ENCODE results near the gene SPDEF. TPM values are rescaled to one million over a fixed set of nuclear protein-coding genes. Genes with fewer than 3 reads are reported as not detected.

The SPDEF gene
- total and polyA plus RNA-seq, 2 experiments from 2014 or later: 0.69 TPM; not detected in 1

- Mint-ChIP-seq H3K9me3 (no peaks in the 10 kb centered on the region; the same call in 2 of the 3 replicates), H3K4me1 (peaks cover 20% of the 10 kb centered on the region), H3K36me3 (ENCODE audit: low read depth) (peaks cover under 1% of the 10 kb centered on the region; the same call in 2 of the 3 replicates), H3K27me3 (ENCODE audit: insufficient read depth, low read depth, poor library complexity) (peaks cover 17% of the 10 kb centered on the region), H3K27ac (no peak overlapping the region), H3K4me3 (no peak overlapping the region)
- TF ChIP-seq, protein P1, sequence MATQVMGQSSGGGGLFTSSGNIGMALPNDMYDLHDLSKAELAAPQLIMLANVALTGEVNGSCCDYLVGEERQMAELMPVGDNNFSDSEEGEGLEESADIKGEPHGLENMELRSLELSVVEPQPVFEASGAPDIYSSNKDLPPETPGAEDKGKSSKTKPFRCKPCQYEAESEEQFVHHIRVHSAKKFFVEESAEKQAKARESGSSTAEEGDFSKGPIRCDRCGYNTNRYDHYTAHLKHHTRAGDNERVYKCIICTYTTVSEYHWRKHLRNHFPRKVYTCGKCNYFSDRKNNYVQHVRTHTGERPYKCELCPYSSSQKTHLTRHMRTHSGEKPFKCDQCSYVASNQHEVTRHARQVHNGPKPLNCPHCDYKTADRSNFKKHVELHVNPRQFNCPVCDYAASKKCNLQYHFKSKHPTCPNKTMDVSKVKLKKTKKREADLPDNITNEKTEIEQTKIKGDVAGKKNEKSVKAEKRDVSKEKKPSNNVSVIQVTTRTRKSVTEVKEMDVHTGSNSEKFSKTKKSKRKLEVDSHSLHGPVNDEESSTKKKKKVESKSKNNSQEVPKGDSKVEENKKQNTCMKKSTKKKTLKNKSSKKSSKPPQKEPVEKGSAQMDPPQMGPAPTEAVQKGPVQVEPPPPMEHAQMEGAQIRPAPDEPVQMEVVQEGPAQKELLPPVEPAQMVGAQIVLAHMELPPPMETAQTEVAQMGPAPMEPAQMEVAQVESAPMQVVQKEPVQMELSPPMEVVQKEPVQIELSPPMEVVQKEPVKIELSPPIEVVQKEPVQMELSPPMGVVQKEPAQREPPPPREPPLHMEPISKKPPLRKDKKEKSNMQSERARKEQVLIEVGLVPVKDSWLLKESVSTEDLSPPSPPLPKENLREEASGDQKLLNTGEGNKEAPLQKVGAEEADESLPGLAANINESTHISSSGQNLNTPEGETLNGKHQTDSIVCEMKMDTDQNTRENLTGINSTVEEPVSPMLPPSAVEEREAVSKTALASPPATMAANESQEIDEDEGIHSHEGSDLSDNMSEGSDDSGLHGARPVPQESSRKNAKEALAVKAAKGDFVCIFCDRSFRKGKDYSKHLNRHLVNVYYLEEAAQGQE (IDR thresholded peaks at IDR 0.05; ENCODE audit: unreplicated experiment): no peak
- no peak for TF ChIP-seq NANOG (IDR thresholded peaks at IDR 0.05; ENCODE audit: borderline replicate concordance)
- TF ChIP-seq, protein P2, sequence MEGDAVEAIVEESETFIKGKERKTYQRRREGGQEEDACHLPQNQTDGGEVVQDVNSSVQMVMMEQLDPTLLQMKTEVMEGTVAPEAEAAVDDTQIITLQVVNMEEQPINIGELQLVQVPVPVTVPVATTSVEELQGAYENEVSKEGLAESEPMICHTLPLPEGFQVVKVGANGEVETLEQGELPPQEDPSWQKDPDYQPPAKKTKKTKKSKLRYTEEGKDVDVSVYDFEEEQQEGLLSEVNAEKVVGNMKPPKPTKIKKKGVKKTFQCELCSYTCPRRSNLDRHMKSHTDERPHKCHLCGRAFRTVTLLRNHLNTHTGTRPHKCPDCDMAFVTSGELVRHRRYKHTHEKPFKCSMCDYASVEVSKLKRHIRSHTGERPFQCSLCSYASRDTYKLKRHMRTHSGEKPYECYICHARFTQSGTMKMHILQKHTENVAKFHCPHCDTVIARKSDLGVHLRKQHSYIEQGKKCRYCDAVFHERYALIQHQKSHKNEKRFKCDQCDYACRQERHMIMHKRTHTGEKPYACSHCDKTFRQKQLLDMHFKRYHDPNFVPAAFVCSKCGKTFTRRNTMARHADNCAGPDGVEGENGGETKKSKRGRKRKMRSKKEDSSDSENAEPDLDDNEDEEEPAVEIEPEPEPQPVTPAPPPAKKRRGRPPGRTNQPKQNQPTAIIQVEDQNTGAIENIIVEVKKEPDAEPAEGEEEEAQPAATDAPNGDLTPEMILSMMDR (conservative IDR thresholded peaks at IDR 0.05; ENCODE audit: low read depth in 2 of 2): peak in 1 of 2 experiments; percentile 42; a peak in 1 of 4 replicates
- Histone ChIP-seq H3K27ac (ENCODE audit: low read depth) (no peak overlapping the region), H3K4me1 (ENCODE audit: insufficient read depth) (peaks cover 15% of the 10 kb centered on the region), H3K4me3 (no peak overlapping the region), H3K9me2 (ENCODE audit: insufficient read depth) (no peaks in the 10 kb centered on the region), H3F3A (replicated peaks; ENCODE audit: low read depth) (no peaks in the 10 kb centered on the region), H3K79me2 (replicated peaks; ENCODE audit: insufficient read depth) (no peaks in the 10 kb centered on the region), H3K27me3 (ENCODE audit: insufficient read depth) (no peaks in the 10 kb centered on the region), H2AFZ (no peak overlapping the region), H3K36me3 (ENCODE audit: insufficient read depth) (no peaks in the 10 kb centered on the region), H3K4me2 (no peak overlapping the region), H4K20me1 (replicated peaks; ENCODE audit: insufficient read depth) (no peaks in the 10 kb centered on the region)
- ATAC-seq: no peak
- DNase-seq (ENCODE audit: low spot score): no peak
Measured at GRCh38 chr6:34529665-34530327, 26.3 kb downstream of the SPDEF start.

DNA sequence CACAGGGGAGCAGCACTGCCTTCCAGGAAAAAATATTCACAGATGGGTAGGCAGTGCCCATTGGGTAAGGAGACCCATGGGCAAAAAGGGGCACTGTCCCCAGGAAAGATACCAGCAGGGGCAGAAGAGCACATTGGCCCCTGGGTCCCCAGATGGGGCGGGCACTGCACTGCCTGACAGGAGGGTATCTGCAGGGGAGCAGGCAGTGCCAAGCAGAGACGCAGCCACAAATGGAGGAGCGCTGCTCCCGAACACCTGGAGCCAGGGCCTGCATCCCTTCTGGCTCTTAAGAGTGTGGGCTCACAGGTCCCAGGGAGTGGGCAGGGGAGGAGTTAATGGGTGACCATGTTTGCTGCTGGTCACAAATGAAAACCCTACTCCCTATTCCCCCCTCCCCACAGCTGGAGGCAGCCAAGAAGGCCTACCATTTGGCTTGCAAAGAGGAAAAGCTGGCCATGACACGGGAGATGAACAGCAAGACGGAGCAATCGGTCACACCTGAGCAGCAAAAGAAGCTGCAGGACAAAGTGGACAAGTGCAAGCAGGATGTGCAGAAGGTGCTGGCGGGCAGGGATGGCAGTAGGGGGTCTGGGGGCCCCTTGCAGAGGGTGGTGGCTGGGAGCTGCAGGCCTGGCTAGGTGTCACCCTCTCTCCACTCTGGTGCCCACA, 27.0 kb downstream of the SPDEF start:
- Histone ChIP-seq H3K27me3 (ENCODE audit: insufficient read depth) (no peaks in the 10 kb centered on the region), H3K9me2 (ENCODE audit: insufficient read depth) (no peaks in the 10 kb centered on the region), H3K36me3 (ENCODE audit: insufficient read depth) (no peaks in the 10 kb centered on the region), H3F3A (replicated peaks; ENCODE audit: low read depth) (no peaks in the 10 kb centered on the region), H2AFZ (no peak overlapping the region), H3K4me3 (no peak overlapping the region), H3K27ac (ENCODE audit: low read depth) (no peak overlapping the region), H3K4me2 (no peak overlapping the region), H3K4me1 (ENCODE audit: insufficient read depth) (peaks cover 15% of the 10 kb centered on the region), H3K79me2 (replicated peaks; ENCODE audit: insufficient read depth) (no peaks in the 10 kb centered on the region), H4K20me1 (replicated peaks; ENCODE audit: insufficient read depth) (no peaks in the 10 kb centered on the region)
- ATAC-seq (no peak), DNase-seq (ENCODE audit: low spot score) (no peak)
- H3K9me3 Mint-ChIP-seq: no peaks in the 10 kb centered on the region; the same call in 2 of the 3 replicates
- no peaks in the 10 kb centered on the region; the same call in 1 of the 3 replicates for H3K36me3 Mint-ChIP-seq (ENCODE audit: low read depth)
- H3K4me1 Mint-ChIP-seq: peaks cover 22% of the 10 kb centered on the region
- no peak overlapping the region for H3K4me3 Mint-ChIP-seq
- peaks cover 17% of the 10 kb centered on the region for H3K27me3 Mint-ChIP-seq (ENCODE audit: insufficient read depth, low read depth, poor library complexity)
- H3K27ac Mint-ChIP-seq: no peak overlapping the region
- TF ChIP-seq ZNF331 (CRISPR knock-in tag; IDR thresholded peaks at IDR 0.05; ENCODE audit: low read depth) (no peak), POLR2AphosphoS5 (IDR thresholded peaks at IDR 0.05; ENCODE audit: low read depth) (no peak), EZH2 (IDR thresholded peaks at IDR 0.05; ENCODE audit: low read depth, unreplicated experiment) (no peak), NANOG (IDR thresholded peaks at IDR 0.05; ENCODE audit: borderline replicate concordance) (no peak), STAT1 (IDR thresholded peaks at IDR 0.05; ENCODE audit: unreplicated experiment) (no peak), ETS1 (IDR thresholded peaks at IDR 0.05) (no peak), JUNB (IDR thresholded peaks at IDR 0.05; ENCODE audit: unreplicated experiment) (no peak)
- TF ChIP-seq, protein P2 (conservative IDR thresholded peaks at IDR 0.05; ENCODE audit: low read depth in 2 of 2): no peak
